Measurements from ENCODE around the gene PLB1.

The PLB1 gene

GRCh38 chr2:28615706-28616105, 119.8 kb downstream of the PLB1 start:
- DNase-seq, result no peak

- no peak for DNase-seq
Measured at GRCh38 chr2:28616396-28616999, 120.6 kb downstream of the PLB1 start.

- no peak for DNase-seq
Measured at GRCh38 chr2:28617502-28618184, 121.8 kb downstream of the PLB1 start.

- DNase-seq, result no peak
Measured at GRCh38 chr2:28618221-28619141, 122.6 kb downstream of the PLB1 start.

GRCh38 chr2:28619213-28620196, 123.6 kb downstream of the PLB1 start:
- DNase-seq, result no peak

GRCh38 chr2:28620291-28620793, 124.5 kb downstream of the PLB1 start:
- no peak for DNase-seq

GRCh38 chr2:28620801-28621171, 124.9 kb downstream of the PLB1 start:
- no peak for DNase-seq

- DNase-seq, result peak; percentile 82
Measured at GRCh38 chr2:28621172-28622100, 125.6 kb downstream of the PLB1 start.

- no peak for DNase-seq
Measured at GRCh38 chr2:28622101-28622499, 126.2 kb downstream of the PLB1 start.

GRCh38 chr2:28623582-28624405, 127.9 kb downstream of the PLB1 start:
- no peak for DNase-seq

GRCh38 chr2:28624436-28624792, 128.6 kb downstream of the PLB1 start:
- DNase-seq, result no peak

- DNase-seq, result peak; percentile 40 to 41
Measured at GRCh38 chr2:28624793-28625701, 129.2 kb downstream of the PLB1 start.

GRCh38 chr2:28626376-28626775, 130.5 kb downstream of the PLB1 start:
- no peak for DNase-seq

GRCh38 chr2:28626891-28627421, 131.1 kb downstream of the PLB1 start:
- peak in 1 of 2 donors; percentile 35 for DNase-seq

- no peak for DNase-seq
Measured at GRCh38 chr2:28627722-28628480, 132.0 kb downstream of the PLB1 start.

- DNase-seq, result no peak
Measured at GRCh38 chr2:28628506-28628905, 132.6 kb downstream of the PLB1 start.

GRCh38 chr2:28628987-28629386, 133.1 kb downstream of the PLB1 start:
- DNase-seq, result no peak

GRCh38 chr2:28629910-28630309, 134.1 kb downstream of the PLB1 start:
- no peak for DNase-seq

All from inflammatory macrophage treated with lipopolysaccharide for 1 hour (primary cell).